NCI-H82 treated with DMSO at 0.1 percent for 48 hours (cell line): Measurements from ENCODE around the gene PDZRN3.

Source experiments
- DNase-seq: peaks from one replicate; lab custom pipeline; 2025; ENCODE audit not compliant: unreplicated experiment; lab: John Stamatoyannopoulos, UW

PDZRN3 gene

DNA sequence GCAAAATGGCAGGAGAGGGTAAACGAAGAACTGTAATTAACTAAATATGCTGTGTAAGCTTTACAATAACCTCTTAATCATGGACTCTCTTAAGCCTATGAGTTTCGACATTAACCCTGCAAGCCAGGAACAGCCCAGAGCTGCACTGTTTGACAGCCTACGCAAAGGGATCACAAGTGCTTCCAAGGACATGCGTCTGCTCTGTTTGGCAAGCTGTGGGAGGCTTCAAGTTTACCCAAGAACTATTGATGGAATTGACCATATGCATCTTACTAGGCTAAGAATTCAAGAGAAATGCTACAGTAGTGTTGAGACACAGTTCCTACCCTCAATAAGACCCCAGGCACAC is 66.0 kb downstream of the PDZRN3 start:
- no peak for DNase-seq

DNA sequence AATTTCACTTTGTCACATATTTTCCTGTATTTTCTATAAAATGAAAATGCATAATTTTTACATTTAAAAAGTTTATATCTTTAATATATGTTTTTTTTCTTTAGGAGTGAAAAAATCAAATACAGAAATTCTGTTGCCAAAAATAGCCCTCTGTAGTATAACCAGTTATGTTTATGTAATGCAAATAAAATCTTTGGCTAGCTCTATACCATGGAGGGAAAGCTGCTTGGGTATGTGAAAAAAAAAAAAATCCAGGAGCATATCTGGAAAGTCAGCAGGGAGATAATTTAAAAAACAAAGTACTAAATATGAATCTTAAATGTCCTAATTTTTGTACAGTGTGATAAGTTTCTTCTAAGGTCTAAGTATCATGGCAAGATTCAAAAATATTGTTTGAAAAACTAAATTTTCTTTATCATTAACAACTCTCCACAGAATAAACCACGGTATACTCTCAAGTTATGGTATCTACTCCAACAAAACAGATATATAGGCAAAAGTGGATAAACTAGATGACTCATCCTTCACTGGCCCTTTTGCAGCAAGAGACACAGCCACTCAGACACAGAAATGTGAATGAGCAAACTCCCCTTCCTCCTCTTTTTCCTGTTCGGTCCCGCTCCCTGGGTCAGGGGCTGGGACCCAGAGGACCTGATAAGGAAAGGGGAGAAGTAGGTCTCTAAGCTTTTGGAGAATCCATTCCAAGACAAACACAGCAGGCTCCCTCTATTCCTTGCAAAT is 66.6 kb downstream of the PDZRN3 start:
- DNase-seq, result no peak

DNA sequence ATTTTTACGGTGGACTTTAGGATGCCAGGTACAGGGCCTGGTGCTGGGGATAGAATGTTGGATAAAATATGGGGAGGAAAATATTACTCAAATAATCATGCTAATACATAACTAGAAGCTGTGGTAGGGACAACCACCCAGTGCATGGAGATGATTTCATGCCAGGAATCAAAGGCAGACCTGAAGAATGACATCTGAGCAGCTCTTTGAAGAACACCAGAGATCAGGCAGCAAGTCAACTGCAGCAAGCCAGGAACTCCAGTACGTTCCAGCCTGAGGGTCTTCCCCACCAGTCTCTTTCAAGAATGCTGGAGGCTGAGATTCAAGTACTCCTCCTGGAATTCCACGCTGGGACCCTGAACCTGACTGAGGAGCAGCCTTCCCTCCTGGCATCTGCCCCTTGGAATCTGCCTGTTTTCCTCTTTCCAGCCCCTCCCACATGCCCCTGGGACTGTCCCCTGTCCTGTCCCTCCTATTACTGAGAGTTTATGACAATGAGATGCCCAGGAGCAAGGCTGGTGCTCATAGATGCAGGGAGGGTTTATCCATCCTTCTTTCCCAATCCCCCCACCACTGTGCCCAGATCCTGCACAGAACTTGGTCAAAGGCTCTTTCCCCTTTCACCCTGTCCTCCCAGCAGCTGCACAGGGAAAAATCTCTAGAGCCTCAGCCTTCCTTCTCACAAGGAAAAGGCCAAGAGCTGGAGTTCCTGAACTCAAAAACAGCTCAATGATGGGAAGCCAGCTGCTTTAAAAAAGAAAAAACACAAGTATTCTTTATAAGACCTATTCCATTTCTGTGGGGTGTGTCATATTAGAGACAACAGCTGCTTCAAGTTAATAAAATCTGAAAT is 68.0 kb downstream of the PDZRN3 start:
- no peak for DNase-seq

- no peak for DNase-seq
These were observed 69.7 kb downstream of the PDZRN3 start for GRCh38 chr3:73555076-73555475.

- no peak for DNase-seq
These were observed 72.0 kb downstream of the PDZRN3 start for GRCh38 chr3:73552700-73553099.

- no peak for DNase-seq
These were observed 74.7 kb downstream of the PDZRN3 start for GRCh38 chr3:73550032-73550431.

DNA sequence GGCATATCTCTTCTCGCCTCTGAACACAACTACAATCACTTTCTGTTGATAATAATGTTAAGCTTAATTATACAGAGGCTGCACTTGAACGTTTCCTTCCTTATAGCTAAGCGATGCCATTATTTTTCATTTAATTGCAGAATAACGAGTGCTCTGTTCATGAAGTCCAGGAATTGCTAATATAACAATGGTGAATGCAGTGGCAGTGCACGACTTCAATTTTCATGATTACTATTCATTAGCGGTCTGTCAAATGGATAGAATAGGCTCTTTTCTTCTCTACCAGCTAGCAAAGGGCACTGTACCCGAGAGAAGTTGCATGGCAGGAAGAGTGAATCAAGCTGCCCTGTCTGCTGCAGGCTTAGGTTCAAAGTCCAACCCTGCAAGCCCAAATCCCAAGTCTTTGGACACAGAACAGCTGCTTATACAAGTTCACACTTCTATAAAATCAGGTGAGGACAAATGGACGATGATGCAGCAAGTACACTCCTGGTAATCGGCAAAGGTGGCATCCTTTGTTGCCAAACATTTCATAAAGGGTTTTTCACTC is 75.6 kb downstream of the PDZRN3 start:
- DNase-seq, result no peak

GRCh38 chr3:73548436-73548835 is 76.3 kb downstream of the PDZRN3 start:
- DNase-seq, result no peak

- no peak for DNase-seq
These were observed 77.1 kb downstream of the PDZRN3 start for GRCh38 chr3:73547427-73548248.

GRCh38 chr3:73546961-73547360 is 77.8 kb downstream of the PDZRN3 start:
- DNase-seq, result no peak

- no peak for DNase-seq
These were observed 81.3 kb downstream of the PDZRN3 start for GRCh38 chr3:73543412-73543811.

- DNase-seq, result no peak
These were observed 82.6 kb downstream of the PDZRN3 start for GRCh38 chr3:73542136-73542535.

- DNase-seq, result no peak
These were observed 83.6 kb downstream of the PDZRN3 start for GRCh38 chr3:73540969-73541740.

- no peak for DNase-seq
These were observed 86.3 kb downstream of the PDZRN3 start for GRCh38 chr3:73538486-73538885.

GRCh38 chr3:73536952-73537351 is 87.8 kb downstream of the PDZRN3 start:
- no peak for DNase-seq

- DNase-seq, result no peak
These were observed 88.3 kb downstream of the PDZRN3 start for GRCh38 chr3:73536336-73536895.

- DNase-seq, result no peak
These were observed 88.8 kb downstream of the PDZRN3 start for GRCh38 chr3:73535931-73536330.

DNA sequence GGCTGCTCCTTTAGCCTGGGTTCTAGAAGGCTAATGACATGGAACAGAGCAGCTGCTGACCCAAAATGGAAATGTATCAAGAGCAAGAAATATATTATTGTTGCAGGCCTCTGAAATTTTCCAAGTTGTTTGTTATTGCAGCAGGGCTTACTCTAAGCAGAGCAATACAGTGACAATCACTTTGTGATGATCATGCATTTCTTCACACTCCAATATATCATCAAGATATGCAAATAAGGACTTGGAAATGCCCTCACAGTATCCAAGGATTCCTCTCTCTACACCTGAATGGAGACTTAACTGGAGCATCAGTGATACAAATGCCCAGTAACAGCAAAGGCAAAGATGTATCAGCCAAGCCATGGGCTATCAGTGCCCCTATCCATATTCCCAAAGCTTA is 89.6 kb downstream of the PDZRN3 start:
- no peak for DNase-seq

GRCh38 chr3:73530022-73530396 is 94.7 kb downstream of the PDZRN3 start:
- no peak for DNase-seq

- no peak for DNase-seq
These were observed 95.3 kb downstream of the PDZRN3 start for GRCh38 chr3:73529308-73530021.
